ENCODE measurements around the gene PPP2R2C.

DNA sequence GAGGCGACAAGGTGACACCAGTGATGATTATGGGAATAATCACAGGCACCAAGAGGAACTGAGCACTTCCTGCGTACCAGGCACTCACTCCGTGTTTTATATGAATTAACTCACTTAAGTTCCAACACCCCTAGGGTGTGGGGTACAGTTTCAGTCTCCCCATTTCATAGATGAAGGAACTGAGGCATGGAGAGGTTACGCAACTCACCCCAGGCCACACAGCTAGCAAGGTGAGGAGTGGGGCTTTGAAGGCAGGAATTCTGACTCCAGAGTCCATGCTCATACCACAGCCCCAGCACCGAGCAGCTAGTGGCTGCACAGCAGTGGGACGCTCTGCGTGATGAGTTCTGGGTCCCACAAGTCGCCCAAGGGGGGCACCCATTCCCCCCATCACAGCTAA, 29.9 kb downstream of the PPP2R2C start:
- TF ChIP-seq POLR2A (IDR thresholded peaks at IDR 0.05) = no peak
- TF ChIP-seq, protein P1, sequence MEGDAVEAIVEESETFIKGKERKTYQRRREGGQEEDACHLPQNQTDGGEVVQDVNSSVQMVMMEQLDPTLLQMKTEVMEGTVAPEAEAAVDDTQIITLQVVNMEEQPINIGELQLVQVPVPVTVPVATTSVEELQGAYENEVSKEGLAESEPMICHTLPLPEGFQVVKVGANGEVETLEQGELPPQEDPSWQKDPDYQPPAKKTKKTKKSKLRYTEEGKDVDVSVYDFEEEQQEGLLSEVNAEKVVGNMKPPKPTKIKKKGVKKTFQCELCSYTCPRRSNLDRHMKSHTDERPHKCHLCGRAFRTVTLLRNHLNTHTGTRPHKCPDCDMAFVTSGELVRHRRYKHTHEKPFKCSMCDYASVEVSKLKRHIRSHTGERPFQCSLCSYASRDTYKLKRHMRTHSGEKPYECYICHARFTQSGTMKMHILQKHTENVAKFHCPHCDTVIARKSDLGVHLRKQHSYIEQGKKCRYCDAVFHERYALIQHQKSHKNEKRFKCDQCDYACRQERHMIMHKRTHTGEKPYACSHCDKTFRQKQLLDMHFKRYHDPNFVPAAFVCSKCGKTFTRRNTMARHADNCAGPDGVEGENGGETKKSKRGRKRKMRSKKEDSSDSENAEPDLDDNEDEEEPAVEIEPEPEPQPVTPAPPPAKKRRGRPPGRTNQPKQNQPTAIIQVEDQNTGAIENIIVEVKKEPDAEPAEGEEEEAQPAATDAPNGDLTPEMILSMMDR (IDR thresholded peaks at IDR 0.05) = no peak
- TF ChIP-seq POLR2AphosphoS5 (IDR thresholded peaks at IDR 0.05) = no peak

All from prostate gland (tissue), 2 donors.